GM18873 (cell line): Measurements from ENCODE around the gene AMPD3.

Experiments used
- ATAC-seq: cut with Tn5 transposase; IDR thresholded peaks from one replicate; pipeline ENCODE4 v1.9.1; 2021; ENCODE audit warnings: mild to moderate bottlenecking, moderate library complexity, moderate number of reproducible peaks; ENCODE audit not compliant: unreplicated experiment, low FRiP score

Gene AMPD3

DNA sequence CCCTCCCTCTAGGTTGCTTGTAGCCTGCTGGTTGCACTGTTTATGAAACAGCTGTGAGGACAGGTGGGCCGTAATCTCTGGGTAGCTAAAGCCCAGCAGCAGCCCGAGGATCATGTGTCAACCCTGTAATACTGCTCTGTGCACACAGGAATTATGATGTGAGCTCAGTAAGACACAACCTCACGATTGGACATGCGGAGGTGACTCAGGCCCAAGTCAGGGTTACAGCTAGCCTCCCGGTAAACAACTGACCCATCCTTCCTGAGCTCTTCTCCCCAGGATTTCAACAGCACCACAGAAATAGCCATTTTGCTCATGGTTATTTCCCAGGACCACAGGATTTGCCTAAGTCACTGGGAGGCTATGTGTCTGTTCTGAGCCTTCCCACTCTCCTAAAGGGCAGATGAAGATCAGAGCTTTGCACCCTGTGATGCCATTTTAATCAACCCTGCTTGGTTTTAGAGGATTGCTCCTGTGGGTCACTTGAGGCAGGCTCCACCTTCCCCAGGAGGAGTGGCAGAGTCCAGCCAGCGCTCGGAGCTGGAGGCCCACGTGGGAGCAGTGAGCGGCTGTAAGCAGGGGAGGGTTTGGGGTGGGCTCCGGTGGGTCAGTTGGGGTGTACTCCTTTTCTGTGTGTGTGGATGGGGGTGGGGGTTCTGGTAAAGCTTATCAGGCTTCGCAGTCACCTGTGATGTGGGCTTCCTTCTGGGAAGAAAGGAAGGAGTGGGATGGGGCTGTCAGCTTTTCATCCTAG lies at the start of gene AMPD3:
TSS of gene AMPD3 (plus strand) at position 387 of the 754 bp plus-strand sequence. CDS start 6,256 bp downstream, outside the sequence.
- no peak for ATAC-seq

DNA sequence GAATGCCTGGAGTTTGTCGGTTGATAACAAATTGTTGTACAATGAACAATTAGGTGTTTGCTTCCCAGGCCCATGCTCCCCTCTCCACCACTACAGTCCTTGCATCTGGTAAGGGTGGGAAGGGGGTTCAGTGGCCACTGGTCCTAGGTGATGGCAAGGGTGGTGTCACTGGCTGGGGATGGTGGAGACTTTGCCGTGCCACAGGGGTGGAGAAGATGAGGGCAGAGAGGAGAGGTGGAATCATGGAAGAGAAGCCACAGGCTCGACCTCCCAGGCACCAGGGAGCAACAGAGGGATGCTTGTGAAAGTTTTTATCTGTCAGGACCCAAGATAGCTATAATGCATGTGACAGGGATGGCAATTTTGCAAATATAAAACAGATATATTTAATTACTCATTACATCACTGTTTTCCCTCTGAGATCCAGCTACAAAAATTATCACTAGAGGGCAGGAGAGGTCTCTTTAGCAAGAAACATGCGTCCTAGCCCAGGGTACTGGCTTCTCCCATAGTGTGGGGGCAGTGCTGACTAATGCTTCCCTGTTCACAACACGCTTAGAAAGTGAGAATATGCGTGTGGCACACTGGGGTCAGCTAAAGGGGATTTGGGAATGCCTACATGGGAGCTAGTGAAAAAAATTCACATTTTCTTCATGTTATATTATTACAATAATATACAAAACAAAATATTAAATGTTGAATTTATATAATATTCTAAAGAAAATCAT lies 49.0 kb upstream of the AMPD3 start:
- ATAC-seq = no peak

DNA sequence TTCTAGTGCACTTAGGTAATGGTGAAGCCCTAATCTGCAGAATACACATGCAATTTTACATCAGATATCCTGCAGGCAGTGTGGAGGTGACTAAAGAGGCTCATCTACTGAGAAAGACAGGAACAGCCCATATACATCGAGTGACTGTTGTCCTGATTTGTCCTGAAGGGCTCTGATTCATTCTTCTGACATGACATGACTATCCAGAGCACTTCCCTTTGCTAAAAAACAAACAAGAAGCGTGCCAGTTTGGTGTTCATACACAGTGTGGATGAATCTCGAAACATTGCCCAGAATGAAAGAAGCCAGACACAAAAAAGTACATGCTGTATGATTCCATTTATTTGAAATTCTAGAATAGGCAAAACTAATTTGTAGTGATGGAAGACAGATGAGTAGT lies 48.0 kb upstream of the AMPD3 start:
- ATAC-seq = no peak

DNA sequence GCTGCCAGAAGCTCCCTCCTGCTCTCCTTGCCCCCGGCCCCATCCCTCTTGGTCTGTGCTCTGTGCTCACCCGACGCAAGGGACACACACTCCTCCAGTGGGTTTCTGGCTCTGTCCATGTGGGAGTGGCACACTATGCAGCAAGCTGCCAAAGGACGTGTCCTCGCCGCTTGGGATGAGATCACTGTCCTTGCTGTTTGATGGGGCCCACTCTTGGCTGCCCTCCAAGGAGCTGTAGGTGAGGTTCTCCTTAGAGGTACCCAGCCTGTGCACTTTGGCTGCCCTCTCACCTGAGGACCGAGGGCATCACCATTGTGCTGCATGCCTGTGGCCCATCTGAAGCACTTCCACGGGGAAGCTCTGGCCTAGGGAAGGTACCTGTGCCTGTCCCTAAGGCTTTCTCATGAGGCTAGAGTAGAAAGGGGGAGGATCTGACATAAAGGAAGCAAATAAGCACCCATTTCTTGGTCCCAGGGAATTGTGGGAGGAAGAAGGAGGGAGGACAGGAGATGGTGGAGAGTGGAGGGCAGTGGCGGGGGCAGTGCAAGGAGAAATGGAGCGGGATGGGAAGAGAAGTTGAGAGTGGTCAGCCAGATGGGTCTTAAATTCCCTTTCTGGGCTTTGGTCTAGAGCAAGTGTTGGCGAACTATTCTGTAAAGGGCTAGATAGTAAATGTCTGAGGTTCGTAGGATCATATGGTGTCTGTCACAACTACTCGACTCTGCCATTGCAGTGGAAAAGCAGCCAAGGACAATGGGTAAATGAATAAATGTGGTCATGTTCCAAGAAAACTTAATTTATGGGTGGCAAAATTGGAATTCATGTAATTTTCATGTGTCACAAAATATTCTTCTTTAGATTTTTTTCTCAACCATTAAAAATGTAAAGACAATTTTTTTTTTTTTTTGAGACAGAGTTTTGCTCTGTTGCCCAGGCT lies 47.0 kb upstream of the AMPD3 start:
- no peak for ATAC-seq

DNA sequence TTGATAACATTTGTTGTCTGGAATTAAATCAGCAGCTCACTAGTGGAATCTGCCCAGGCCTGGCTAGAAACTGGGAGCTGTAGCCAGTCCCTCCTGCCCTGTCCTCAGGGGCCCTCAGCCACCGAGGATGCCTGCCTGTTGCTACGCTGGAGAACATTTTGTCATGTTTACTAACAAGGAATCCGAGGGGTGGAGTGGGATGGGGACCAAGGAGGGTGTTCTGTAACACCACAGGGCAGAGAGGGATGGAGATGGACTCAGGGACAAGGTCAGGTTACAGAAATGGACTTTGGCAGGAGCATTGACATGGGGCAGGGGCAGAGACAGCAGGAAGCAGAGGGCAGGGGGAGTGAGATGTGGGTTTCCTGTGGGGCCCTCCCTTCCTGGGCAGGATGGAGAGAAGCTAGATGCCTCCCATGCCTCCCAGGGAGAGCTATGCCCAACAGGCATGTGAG lies 45.8 kb upstream of the AMPD3 start:
- ATAC-seq = no peak

DNA sequence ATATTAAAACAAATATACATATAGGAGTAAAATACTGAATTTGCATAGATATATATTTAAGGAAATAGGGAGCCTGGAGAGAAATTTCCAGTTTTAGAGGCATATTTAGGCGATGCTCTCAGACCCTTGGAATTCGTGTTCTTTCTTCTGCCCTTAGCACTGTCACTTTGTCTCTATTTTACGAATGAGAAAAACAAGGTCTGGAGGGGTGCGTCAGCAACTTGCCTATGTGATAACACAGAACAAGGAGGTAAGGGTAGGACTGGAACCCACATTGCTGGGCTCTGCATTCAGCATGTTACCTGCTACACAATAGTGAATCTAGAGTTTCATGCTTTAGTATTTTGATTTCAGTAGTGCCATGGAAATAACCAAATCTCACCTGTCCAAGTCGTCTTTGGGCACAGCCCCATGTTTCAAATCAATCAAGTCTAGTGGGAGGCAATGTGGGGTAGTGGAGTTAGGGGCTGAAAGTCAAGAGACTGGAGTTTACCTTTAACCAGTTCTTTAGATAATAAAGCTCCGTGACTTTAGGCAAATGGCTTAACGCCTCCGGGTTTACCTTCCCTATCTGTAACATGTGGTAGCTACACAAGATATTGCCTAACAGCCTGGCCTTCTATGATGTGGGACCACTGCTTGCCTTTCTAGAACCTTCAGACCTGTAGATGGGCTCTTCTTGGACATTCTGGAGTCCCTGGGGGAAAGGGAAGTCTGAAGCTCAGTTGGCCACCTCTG lies 44.8 kb upstream of the AMPD3 start:
- ATAC-seq = no peak

DNA sequence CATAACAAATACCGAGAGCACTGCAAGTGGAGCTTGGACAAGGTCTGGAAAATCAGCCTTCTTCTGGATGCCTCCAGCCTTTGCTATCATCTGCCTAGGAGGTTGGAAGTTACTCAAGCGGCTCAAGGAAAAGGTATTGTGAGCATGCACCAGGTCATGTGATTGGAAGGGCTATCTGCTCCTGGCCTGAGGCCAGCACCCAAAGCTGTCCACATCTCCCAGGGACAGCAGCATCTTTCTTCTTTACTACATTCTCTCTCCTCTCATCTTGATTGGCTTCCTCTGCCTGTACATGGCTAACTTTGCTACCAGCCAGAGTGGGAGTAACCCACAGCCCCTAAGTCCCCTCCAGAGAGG lies 44.2 kb upstream of the AMPD3 start:
- ATAC-seq = no peak

DNA sequence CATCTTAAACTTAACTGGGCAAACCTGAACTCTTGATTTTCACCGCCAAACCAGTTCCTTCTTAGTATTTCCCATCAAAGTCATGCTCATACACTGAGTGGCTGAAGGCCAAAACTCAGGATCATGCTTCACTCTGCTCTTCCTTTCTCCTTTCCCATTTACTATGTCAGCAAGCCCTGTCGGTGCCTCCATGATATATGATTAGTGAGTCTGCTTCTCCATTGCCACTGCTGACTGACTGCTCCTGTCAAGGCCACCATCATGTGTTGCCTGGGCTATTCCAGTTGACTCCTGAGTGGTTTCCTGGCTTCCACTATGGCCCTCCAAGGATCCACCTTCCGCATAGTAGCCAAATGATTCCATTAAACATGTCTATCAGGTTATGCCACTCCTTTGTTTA lies 42.8 kb upstream of the AMPD3 start:
- ATAC-seq = no peak

DNA sequence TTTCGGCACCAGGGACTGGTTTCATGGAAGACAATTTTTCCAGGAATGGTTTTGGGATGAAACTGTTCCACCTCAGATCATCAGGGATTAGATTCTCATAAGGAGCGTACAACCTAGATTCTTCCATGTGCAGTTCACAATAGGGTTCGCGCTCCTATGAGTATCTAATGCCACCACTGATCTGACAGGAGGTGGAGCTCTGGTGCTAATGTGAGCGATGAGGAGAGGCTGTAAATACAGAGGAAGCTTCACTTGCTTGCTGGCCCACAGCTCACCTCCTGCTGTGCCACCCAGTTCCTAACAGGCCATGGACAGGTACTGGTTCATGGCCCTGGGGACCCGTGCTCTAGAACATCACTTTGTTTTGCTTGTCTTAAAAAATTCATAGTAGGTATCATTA lies 41.8 kb upstream of the AMPD3 start:
- ATAC-seq = no peak

DNA sequence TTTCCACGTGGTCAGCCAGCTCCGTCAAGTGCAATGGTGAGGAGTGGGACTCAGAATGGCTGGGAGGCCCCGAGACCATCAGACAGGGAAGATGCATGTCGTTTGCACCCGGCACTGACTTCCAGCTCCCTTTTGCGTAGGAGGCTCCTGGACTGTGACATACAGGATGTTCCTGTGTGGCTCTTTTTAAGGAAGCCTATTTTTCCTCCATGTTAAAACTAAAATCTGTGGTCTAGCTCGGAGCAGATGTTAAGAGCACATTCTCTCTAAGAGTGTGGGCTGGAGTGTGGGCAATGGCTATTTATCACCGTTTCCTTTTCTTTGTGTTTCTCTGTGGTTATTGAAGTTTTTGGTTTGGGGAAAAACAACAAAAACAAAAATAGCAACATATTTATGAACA lies 40.9 kb upstream of the AMPD3 start:
- ATAC-seq = no peak

DNA sequence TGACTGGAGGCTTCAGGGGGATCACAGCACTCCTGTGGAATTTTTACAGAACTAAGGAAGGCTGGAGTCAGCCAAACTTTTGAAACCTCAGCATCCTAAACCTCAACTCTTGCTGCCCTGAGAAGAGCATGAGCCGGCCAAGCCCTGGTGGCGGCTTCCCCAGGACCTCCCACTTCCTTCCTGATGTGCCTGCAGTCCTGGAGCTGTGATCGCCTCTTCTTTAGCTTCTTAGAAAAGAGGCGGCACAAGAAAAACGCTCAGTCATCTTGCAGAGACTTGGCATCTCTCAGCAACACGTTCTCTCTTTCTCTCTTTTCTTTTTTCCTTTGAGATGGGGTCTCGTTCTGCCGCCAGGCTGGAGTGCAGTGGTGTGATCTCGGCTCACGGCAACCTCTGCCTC lies 40.4 kb upstream of the AMPD3 start:
- ATAC-seq = no peak

DNA sequence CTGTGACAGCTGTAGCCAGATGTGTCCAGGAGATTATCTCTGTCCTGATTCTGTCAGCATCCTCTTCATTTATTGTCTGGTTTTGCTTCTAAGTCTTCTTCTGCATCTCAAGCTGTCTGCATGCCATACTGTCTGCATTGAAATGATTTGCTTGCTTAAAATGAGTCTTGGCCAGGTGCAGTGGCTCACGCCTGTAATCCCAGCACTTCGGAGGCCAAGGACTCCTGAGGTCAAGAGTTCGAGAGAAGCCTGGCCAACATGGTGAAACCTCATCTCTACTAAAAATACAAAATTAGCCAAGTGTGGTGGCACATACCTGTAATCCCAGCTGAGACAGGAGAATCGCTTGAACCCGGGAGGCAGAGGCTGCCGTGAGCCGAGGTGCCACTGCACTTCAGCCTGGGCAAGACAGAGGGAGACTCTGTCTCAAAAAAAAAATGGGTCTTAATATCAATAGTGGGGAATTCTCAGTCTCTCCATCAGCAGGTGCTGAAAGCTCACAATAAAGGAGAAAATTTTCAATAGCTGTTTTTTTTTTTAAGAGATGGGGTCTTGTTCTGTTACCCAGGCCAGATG lies 39.2 kb upstream of the AMPD3 start:
- ATAC-seq = no peak

DNA sequence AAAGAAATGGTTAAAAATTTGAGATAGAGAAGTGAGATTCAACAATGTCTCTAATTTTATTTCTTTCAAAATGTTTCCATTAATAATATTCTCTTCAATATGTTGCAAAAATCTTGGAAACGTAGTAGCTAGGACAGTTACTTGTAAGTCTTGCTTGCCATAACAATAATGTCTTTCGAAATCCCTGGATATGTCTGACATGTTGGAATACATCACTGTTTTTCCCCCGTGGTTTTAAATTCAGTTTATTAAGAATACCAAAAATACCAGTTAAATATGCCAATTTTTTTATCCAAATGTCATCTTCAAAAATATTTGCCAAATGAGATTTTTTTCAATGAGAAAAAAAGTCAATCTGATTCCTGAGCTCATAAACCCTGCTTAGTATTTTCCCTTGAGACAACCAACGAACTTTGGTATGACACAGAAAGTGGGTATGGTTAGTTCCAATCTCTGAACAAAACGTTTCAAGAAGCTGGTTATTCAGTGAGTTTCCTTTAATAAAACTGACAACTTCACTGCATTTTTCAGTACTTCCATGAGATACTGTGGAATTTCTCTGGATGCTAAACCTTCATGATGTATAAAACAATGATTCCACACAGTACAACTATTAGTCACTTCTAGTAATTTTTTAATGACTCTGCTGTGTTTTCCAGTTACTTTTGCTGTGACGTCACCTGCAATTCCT lies 36.7 kb upstream of the AMPD3 start:
- ATAC-seq = no peak

DNA sequence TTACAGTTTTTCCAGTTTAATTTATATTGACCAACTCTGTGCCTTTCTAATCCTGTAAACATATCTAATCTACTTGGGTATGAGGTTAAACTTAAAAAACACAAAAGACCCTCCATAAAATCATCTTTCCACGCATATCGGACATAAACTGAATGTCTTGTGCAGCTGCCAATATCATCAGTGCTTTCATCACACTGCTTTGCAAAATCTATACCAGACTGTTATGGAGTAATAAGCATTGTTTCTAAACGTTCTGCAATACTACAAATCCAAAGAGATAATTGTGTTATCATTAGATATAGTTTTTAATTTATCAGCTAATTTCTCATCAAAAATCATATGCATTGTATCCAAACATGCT lies 36.1 kb upstream of the AMPD3 start:
- no peak for ATAC-seq

DNA sequence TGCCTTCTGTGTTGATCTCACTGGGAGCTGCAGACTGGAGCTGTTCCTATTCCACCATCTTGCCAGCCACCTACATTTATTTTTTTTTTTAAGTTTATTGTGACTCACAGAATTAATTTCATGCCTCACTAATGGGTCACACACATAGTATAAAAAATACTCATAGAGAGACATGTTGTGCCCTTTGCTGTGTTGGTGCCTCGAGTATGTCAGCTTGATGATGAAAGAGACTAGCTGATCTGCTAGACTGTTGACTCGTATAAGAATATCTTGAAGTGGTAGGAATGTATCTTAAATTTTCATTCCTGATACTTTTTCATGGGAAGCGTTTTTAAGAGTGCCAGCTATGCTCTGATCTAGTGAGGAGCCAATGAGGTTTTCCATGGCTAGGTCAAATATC lies 28.6 kb upstream of the AMPD3 start:
- ATAC-seq = no peak

DNA sequence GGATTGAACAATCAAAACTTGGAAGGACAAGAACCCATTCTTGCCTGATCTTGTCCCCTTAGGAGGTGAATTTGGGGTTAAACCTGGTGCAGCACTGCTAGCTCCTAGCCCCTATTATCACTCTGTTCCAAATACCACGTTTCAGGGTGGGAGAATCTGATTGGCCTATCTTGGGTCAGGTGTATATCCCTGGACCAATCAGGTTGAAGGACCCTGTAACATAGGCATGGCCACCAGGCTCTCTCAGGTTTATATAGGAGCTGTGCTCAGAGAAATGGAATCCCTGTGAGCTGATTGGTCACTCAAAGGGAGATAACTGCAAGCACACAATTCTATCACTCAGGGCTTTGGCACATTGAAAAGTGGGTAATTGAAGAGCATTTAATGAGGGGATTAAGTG lies 26.6 kb upstream of the AMPD3 start:
- no peak for ATAC-seq

DNA sequence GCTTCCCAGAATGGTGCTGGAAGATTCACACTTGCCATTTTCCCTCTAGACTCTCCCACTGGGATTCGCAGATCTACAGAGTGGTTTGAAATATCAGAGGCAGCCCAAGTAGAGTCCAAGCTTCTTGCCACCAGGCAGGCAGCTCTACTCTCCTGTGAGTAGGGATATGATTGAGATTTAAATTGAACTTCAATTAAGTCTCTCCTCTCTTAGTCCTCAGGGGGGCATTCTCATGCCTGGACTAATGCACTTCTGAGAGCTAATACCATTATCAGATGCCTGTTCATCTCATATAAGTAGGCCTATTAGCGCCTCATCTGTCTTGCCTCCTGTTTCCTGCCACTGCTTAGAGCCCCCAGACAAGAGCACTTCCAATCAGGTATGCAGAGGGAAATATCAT lies 25.5 kb upstream of the AMPD3 start:
- no peak for ATAC-seq

DNA sequence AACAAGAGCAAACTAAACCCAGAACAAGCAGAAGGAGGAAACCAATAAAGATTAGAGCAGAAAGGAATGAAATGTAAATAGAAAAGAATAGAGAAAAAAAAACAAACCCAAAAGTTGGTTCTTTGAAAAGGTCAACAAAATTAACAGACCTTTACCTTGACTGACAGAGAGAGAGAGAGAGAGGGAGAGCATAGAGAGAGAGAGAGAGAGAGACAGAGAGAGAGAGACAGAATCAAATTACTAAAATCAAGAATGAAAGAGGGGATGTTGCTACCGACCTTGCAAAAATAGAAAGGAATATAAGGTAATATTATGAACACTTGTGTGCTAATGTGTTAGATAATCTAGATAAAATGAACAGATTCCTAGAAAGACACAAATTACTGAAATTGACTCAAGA lies 22.6 kb upstream of the AMPD3 start:
- ATAC-seq = no peak

DNA sequence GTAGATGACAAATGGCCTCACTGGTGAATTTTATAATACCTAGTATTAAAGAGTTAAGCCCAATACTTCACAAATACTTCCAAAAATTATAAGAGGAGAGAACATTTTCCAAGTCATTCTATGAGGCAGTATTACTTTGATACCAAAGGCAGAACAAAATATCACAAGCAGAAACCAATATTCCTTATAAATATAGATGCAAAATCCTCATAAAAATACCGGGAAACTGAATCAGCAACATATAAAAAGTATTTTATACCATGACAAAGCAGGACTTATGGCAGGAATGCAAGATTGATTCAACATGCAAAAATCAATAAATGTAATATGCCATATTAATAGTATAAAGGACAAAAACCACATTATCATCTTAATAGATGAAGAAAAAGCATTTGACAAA lies 22.1 kb upstream of the AMPD3 start:
- no peak for ATAC-seq

DNA sequence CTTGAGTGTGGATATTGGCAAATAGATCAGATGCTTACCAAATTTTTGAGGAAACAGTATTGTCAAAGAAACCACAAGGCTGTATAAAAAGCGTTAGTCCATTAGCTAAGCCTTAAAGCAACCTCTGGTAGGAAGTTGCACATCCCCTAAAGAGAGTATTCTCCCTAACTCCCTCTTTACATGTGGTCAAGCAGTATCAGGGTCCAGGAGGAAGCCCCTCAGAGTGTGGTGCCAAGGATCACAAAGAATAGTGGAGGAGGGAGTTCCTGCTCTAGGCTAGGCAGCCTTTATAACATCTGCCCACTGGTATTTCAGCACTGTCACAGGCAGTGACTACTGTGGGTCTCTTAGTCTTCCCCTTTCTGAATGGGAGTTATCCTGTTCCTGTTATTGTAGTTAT lies 18.8 kb upstream of the AMPD3 start:
- ATAC-seq = no peak
